HG03520 (cell line): ENCODE measurements around the gene SPOCK1.

Experiments used
- ATAC-seq: cut with Tn5 transposase; IDR thresholded peaks from one replicate; pipeline ENCODE4 v1.9.1; 2021; ENCODE audit warnings: mild to moderate bottlenecking, moderate library complexity; ENCODE audit not compliant: unreplicated experiment

SPOCK1 gene

DNA sequence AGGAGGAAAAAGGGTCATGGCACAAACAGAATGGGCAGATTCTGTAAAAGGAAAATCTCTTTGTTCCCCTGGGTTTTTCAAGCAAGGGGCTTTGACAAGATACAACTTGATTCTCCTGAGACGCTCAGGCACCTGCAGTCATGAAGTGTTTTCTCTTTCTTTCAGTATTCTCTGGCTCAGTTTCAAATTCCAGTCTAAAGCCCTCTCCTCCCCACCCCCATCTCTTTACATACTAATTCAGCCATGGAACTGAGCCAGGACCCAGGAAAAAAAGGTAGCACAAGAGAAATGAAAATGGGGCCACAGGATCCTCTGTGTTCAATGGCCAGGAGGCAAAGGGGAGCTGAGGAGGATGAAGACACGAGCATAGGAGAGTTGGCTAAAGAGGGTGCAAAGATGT is 408.4 kb downstream of the SPOCK1 start:
- no peak for ATAC-seq

DNA sequence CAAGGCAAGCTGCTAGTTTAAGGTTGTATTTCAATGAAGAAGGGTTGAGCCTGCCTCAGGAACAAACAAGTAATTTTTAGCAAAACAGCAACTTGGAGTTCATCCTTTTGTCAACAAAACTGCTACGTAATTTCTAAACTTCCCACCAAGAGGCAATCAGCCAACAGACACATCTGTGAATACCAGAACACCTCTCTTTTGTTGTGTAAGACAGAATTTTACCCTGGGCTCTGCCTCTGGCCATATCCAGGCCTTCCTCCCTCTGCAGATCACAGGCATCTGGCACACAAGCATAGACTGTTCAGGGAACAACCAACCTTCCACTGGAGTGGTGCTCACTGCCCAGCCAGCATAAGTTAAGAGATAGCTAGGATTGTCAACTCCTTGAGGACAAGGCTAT is 409.0 kb downstream of the SPOCK1 start:
- ATAC-seq, result no peak

GRCh38 chr5:137088175-137088574 is 411.0 kb downstream of the SPOCK1 start:
- ATAC-seq, result no peak

- no peak for ATAC-seq
Measured at GRCh38 chr5:137086342-137086741, 412.8 kb downstream of the SPOCK1 start.

GRCh38 chr5:137085206-137085605 is 413.9 kb downstream of the SPOCK1 start:
- ATAC-seq, result no peak

- ATAC-seq, result no peak
Measured at GRCh38 chr5:137084016-137084415, 415.1 kb downstream of the SPOCK1 start.

DNA sequence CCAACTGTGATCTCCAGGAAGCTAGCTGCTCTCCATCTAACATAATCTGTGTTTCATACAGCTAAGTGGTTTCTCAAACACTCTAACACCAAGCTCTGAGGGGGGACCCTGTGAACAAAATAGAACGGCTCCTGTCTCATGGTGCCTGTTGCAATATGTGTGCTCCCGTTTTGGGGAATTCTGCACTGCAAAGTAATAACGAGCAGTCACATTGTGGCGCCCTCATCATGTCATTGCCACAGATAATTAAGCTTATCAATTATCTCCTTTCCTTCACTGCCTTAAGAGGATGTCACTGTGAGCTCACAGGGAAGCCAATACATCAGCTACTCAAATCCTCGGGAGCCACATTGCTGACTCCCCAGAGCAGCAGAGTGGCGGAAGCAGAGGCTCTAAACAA is 416.2 kb downstream of the SPOCK1 start:
- no peak for ATAC-seq

DNA sequence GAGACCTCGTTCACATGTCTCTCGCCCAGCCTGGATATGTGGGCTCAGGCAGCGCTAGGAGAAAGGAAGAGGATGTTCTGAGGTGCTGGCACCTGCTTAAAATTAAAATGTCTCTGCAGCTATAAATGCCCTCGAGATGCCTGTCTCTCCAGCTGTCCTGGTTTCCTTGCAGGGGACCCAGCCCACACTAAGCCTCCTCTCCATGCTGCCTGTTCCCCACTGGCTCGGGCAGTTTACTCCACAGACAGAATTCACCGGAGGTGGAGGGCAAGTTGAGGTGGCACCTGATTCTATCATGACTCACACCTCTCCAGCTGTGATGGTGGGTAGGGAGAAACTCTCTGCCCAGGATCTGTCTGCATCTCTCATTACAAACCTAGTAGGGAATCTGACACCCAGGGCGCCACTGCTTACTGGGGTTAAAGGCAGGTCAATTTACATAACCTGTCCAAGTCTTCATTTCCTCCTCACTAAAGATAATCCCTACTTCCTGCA is 420.9 kb downstream of the SPOCK1 start:
- no peak for ATAC-seq

DNA sequence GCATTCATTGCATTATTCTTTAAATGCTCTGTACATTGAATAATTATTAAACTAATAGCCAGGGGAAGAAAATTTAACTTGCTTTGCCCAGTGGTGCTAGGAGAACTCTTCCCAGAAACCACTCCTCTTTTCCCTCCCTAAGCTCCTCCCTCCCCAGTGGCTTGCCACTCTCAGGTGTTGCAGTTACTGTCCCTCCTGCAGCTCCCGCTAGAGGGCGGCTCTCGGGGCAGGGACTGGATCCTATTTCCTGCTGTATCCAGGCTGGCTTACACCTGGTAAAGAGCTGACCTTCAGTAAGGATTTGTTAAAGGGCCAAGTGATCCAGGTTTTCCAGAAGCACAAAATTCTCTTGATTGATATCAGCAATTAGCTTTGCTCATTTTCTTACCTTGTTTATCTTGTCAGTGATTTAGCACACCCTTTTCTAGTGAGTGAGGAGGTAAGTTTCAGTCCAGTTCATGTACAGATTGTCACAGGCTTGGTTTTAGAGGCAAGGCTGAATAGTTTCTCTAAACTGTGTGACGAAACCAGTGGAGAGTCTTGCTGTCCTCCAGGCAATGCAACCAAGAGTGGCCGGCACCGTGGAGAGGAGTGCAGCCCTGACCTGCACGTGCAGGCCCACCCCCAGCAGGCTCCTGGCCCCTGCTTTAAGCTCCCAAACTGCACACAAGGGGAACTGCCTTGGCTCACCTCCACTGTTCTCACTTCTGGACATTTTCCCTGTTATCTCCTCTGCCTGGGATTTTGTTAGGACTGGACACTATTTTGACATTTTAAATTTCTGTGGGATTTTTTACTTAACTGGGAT is 423.8 kb downstream of the SPOCK1 start:
- peak; percentile 68 for ATAC-seq

DNA sequence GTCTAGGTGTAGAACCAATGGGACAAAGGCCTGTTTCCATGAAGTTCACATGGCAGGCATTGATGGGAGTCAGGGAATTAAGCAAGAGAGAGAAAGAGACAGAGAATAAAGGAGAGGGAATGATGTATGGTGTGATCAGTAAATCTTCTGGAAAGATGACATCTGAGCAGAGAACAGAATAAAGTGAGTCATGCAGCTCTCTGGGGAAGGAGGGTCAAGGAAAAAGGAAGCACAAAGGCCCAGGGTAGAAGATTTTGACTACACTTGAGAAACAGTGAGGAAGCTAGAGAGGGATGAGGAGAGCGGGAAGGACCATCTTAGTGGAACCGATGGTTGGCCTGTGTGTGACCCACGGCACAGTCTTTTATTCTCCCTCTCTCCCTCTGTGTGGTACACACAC is 425.9 kb downstream of the SPOCK1 start:
- no peak for ATAC-seq

GRCh38 chr5:137072361-137073115 is 426.6 kb downstream of the SPOCK1 start:
- ATAC-seq, result no peak

- no peak for ATAC-seq
Measured at GRCh38 chr5:137071931-137072330, 427.2 kb downstream of the SPOCK1 start.

DNA sequence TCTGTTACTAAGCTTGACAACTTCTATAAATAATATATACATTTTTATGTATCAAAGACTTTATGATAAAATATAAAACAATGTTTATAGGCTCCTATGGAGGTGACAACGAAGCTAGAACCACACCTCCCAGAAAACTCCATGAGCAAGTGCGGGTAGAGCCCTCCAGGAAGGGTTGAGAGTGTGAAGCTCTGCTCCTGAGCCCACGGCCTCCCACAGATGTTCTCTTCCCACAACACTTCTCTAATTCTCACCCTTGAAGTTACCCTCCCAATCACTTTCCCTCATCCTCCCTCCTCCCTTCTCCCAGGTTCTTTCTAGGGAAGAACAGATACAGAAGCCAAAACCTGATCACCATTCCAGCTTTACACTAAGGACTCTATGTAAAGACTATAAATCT is 427.6 kb downstream of the SPOCK1 start:
- no peak for ATAC-seq

DNA sequence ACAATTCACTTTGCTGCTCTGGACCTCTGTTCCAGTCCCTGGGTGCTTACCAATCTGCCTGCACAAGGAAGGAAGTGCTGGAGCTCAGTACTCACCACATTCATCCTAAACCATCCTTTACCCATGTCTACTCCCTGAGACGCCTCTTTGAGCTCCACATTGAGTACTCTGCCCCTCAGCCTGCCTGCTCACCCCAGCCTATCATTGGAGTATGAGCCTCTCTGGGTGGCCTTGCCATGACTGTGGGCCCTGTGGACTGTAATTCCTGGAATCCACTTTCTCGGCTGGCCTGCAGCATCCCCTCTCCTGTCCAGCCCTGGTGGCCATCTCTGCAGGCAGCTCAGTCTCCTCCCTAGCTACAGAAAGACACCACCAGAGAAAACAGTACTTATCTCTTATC is 428.6 kb downstream of the SPOCK1 start:
- no peak for ATAC-seq

DNA sequence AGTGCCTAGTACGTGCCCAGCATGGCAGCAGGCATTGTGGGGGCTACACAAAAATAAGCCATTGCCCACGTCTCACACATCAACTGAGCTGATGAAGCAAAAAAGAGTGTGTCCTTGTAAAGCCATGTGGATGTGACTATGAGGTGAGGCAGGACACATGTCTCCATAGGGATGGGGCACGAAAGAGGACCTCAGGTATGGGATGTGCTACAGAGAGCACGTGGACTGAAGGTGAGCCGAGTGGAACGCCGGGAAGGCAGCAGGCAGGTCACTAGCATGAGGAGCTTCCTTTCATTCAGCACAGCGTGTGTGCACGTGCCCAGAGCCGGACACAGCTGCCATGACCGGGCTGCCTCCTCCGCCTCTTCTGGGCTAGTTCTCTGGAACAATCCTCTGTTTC is 429.8 kb downstream of the SPOCK1 start:
- no peak for ATAC-seq

DNA sequence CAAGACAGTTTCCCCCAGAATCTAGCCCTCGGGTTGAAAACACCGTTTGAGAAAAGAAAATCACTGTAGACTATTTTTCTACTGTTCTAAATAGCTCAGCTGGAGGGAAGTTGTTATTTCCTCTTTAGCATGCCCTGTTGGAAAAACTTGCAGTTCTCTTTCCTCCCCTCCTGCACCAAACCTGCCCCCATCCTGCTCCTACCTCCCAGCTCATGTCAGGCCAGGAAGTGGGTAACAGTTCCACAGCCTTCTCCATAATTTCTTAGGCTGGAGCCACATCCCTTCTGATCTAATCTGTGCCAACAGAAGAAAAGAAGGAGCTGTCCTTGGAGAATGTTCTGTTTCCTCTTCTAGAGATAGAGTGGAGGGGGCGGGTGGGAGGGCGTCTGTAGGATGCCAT is 437.7 kb downstream of the SPOCK1 start:
- ATAC-seq, result no peak

- no peak for ATAC-seq
Measured at GRCh38 chr5:137058089-137058488, 441.0 kb downstream of the SPOCK1 start.

GRCh38 chr5:137056676-137057075 is 442.4 kb downstream of the SPOCK1 start:
- ATAC-seq, result no peak

DNA sequence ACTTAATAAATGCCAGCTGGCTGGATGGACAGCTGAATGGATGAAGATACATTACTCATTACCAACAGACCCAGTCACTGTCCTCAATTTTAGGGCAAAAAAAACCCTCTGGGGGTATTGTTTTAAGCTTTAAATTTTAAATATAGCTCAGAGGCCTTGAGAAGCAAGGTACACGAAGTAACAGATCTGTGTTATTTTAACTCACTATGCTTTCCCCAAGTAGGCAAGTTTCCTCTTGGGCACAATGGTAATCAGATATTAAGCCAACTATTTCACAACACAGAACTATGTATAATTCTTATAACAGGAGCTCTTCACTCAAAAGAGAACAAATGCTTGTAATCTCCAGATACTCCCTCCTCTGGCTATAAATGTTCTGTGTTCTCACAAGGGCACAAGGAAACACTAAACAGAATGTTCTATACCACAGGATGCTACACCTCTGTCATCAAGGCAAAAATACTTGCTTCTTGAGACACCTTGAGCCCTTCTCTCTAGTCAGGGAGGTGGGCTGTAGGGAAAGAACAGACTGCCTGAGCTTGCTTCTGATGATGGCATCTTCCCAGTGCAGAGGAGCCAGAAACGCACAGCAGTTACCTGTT is 443.8 kb downstream of the SPOCK1 start:
- no peak for ATAC-seq

GRCh38 chr5:137054792-137055191 is 444.3 kb downstream of the SPOCK1 start:
- ATAC-seq, result no peak

DNA sequence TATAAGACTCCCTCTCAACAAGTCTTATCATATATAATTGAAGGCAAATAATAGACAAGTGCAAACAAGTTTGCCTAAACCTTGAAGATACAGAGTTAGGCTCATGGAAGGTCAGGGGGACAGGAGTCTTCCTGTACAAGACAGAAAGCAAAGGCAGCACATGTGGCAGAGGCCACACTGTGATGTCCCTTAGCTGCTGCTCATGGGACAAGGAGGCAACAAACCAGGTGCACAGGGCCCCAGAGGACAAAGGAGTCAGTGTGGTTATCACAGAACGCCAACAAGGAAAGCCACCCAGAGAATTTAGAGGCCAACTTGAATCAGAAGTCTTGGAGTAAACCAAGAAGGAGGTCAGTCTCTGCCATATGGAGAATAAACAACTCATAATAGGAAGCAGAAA is 444.8 kb downstream of the SPOCK1 start:
- ATAC-seq, result no peak

GRCh38 chr5:137051161-137051560 is 448.0 kb downstream of the SPOCK1 start:
- no peak for ATAC-seq
